OCI-LY1 (cell line): Measurements from ENCODE around the gene TEDC2.
A peak's percentile ranks its signal among the peaks of the same experiment; 100 is the strongest.

Experiments used
- EZH2 ChIP-seq: fragments of 200-600 bp; sonication (generic), shearing (Covaris generic); IDR thresholded peaks from 2 replicates; pipeline ENCODE4 v1.8.0; 2017; ENCODE audit warnings: borderline replicate concordance, mixed run types, mild to moderate bottlenecking, antibody characterized with exemption, low read length, moderate library complexity, mixed read lengths
- TF ChIP-seq, protein P1 (sequence below): fragments of 200-600 bp; sonication (generic), shearing (Covaris generic); IDR thresholded peaks from 2 replicates; pipeline ENCODE4 v1.5.1; 2017; ENCODE audit warnings: mild to moderate bottlenecking, antibody characterized with exemption, low read length, moderate library complexity, mixed read lengths

- TF ChIP-seq, protein P1, sequence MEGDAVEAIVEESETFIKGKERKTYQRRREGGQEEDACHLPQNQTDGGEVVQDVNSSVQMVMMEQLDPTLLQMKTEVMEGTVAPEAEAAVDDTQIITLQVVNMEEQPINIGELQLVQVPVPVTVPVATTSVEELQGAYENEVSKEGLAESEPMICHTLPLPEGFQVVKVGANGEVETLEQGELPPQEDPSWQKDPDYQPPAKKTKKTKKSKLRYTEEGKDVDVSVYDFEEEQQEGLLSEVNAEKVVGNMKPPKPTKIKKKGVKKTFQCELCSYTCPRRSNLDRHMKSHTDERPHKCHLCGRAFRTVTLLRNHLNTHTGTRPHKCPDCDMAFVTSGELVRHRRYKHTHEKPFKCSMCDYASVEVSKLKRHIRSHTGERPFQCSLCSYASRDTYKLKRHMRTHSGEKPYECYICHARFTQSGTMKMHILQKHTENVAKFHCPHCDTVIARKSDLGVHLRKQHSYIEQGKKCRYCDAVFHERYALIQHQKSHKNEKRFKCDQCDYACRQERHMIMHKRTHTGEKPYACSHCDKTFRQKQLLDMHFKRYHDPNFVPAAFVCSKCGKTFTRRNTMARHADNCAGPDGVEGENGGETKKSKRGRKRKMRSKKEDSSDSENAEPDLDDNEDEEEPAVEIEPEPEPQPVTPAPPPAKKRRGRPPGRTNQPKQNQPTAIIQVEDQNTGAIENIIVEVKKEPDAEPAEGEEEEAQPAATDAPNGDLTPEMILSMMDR, result peak; percentile 59
- TF ChIP-seq EZH2, result no peak
Measured at GRCh38 chr16:2512735-2513404, 53.0 kb downstream of the TEDC2 start.
